HG02759 (cell line): ENCODE data around the gene SIM1.
A peak's percentile ranks its signal among the peaks of the same experiment; 100 is the strongest.

Experiments
- ATAC-seq: cut with Tn5 transposase; IDR thresholded peaks from one replicate; pipeline ENCODE4 v1.9.1; 2021; ENCODE audit warnings: mild to moderate bottlenecking, moderate library complexity; ENCODE audit not compliant: unreplicated experiment

The SIM1 gene

GRCh38 chr6:100427452-100427851, 37.3 kb downstream of the SIM1 start:
- ATAC-seq = no peak

GRCh38 chr6:100426744-100427338, 37.9 kb downstream of the SIM1 start:
- no peak for ATAC-seq

- ATAC-seq = no peak
Observed at GRCh38 chr6:100426241-100426640, 38.5 kb downstream of the SIM1 start.

GRCh38 chr6:100420711-100421110, 44.0 kb downstream of the SIM1 start:
- ATAC-seq = no peak

GRCh38 chr6:100417036-100417435, 47.7 kb downstream of the SIM1 start:
- ATAC-seq = no peak

GRCh38 chr6:100415768-100416167, 49.0 kb downstream of the SIM1 start:
- ATAC-seq = no peak

- no peak for ATAC-seq
Observed at GRCh38 chr6:100412872-100413271, 51.8 kb downstream of the SIM1 start.

- ATAC-seq = no peak
Observed at GRCh38 chr6:100404051-100404450, 60.7 kb downstream of the SIM1 start.

GRCh38 chr6:100393493-100393892, 71.2 kb downstream of the SIM1 start:
- ATAC-seq = no peak

GRCh38 chr6:100392423-100392822, 72.3 kb downstream of the SIM1 start:
- no peak for ATAC-seq

GRCh38 chr6:100388868-100389519, 75.7 kb downstream of the SIM1 start:
- ATAC-seq = no peak

- ATAC-seq = no peak
Observed at GRCh38 chr6:100382767-100383195, 81.9 kb downstream of the SIM1 start.

- ATAC-seq = no peak
Observed at GRCh38 chr6:100382031-100382430, 82.7 kb downstream of the SIM1 start.

GRCh38 chr6:100381111-100381510, 83.6 kb downstream of the SIM1 start:
- ATAC-seq = no peak

GRCh38 chr6:100379386-100379785, 85.3 kb downstream of the SIM1 start:
- ATAC-seq = no peak

- no peak for ATAC-seq
Observed at GRCh38 chr6:100378576-100378975, 86.1 kb downstream of the SIM1 start.

- ATAC-seq = no peak
Observed at GRCh38 chr6:100376103-100376502, 88.6 kb downstream of the SIM1 start.

- ATAC-seq = no peak
Observed at GRCh38 chr6:100372326-100373091, 92.2 kb downstream of the SIM1 start.

GRCh38 chr6:100371591-100371990, 93.1 kb downstream of the SIM1 start:
- no peak for ATAC-seq

- ATAC-seq = peak; percentile 49
Observed at GRCh38 chr6:100370265-100370664, 94.5 kb downstream of the SIM1 start.

- no peak for ATAC-seq
Observed at GRCh38 chr6:100366419-100366818, 98.3 kb downstream of the SIM1 start.

GRCh38 chr6:100363651-100364050, 101.1 kb downstream of the SIM1 start:
- ATAC-seq = no peak
